NCI-H2196 (cell line): ENCODE measurements around the gene LRP1.

ENCODE experiments used
- DNase-seq: peaks from one replicate; lab custom pipeline; 2025; ENCODE audit not compliant: unreplicated experiment; lab: John Stamatoyannopoulos, UW

Gene LRP1

DNA sequence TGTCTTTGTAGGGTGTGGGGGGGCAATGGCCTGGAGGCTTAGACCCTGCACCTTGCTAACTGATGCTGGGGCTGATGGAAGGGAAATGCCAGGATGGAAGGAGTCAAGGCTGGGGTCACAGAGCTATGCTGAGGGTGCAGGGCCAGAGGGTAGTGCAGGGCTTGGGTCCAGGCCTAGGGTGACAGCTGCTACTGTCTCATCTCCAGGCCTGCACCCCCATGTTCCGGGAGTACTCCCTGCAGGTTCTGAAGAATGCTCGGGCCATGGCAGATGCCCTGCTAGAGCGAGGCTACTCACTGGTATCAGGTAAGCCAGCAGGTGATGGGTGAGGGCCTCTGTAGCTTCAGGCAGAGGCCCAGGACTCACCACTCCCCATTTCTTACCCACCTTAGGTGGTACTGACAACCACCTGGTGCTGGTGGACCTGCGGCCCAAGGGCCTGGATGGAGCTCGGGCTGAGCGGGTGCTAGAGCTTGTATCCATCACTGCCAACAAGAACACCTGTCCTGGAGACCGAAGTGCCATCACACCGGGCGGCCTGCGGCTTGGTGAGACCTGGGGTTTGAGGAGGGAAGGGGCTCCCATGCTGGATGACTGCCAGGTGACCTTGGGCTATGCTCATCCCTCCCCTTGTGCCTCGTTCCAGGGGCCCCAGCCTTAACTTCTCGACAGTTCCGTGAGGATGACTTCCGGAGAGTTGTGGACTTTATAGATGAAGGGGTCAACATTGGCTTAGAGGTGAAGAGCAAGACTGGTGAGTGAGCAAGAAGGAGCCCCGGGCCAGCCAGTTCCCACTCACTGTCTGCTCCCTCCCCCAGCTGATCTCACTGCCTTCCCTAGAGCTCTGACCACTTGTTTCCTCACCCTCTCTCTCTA is 105.3 kb downstream of the LRP1 start:
- DNase-seq = no peak

DNA sequence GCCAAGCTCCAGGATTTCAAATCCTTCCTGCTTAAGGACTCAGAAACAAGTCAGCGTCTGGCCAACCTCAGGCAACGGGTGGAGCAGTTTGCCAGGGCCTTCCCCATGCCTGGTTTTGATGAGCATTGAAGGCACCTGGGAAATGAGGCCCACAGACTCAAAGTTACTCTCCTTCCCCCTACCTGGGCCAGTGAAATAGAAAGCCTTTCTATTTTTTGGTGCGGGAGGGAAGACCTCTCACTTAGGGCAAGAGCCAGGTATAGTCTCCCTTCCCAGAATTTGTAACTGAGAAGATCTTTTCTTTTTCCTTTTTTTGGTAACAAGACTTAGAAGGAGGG is 105.9 kb downstream of the LRP1 start:
- DNase-seq = no peak

DNA sequence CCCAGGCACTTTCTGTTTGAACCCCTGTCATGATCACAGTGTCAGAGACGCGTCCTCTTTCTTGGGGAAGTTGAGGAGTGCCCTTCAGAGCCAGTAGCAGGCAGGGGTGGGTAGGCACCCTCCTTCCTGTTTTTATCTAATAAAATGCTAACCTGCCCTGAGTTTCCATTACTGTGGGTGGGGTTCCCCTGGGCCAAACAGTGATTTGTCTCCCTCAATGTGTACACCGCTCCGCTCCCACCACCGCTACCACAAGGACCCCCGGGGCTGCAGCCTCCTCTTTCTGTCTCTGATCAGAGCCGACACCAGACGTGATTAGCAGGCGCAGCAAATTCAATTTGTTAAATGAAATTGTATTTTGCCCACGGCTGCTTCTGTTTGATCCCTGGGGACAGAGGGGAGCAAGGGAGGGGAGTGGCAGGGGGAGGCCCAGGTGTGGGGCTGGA is 106.3 kb downstream of the LRP1 start:
- no peak for DNase-seq

DNA sequence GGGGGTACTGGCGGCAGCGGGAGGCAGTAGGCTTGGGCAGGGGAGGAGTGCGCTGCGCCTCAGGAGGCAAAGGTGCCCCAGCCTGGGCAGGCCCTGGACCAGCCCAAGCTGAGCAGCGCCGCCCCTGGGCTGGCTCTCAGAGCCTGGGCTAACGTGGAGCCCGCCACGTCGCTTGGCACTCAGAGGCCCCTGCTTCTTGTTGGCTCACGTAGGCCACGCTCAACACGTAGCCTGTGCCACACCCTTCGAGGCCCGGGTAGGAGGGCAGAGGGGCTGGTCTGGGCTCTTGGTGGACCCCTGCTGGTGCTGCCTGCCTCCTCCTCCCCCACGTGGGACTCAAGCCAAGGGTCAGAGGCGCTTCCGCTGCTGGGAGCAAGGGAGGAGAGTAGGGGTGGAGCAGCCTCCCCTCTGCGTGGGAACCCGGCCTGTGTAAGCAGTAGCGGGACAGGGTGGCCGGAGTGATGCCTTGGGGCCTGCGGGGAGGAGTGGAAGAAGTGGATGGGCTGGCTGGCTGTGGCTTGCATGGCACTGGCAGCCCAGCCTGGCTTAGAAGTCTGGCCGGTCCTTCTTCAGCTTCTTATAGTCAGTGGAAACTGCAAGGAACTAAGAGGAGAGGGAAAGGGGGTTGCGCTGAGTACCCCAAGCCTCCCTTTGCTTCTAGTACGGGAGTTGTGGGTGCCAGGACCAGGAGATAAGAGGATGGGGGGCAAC is 106.9 kb downstream of the LRP1 start:
- DNase-seq = no peak

DNA sequence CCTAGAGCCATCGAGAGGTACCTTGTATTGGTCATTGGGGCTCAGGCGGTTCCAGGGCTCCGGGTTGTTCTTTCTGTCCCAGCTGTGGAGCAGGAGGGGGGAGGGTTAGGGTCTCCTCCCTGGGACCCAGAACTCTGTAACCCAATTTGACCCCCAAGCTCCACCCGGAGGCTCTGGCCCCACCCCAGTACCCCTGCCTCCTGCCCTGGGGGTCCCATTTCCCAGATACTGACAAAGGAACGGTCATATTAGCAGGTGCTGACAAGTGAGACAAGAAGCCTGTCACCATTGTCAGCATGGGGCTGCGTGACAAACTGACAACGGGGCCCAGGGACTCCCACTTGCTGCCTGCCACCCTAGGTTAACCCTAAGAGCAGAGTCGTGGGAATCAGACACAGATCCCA is 107.4 kb downstream of the LRP1 start:
- DNase-seq = no peak

DNA sequence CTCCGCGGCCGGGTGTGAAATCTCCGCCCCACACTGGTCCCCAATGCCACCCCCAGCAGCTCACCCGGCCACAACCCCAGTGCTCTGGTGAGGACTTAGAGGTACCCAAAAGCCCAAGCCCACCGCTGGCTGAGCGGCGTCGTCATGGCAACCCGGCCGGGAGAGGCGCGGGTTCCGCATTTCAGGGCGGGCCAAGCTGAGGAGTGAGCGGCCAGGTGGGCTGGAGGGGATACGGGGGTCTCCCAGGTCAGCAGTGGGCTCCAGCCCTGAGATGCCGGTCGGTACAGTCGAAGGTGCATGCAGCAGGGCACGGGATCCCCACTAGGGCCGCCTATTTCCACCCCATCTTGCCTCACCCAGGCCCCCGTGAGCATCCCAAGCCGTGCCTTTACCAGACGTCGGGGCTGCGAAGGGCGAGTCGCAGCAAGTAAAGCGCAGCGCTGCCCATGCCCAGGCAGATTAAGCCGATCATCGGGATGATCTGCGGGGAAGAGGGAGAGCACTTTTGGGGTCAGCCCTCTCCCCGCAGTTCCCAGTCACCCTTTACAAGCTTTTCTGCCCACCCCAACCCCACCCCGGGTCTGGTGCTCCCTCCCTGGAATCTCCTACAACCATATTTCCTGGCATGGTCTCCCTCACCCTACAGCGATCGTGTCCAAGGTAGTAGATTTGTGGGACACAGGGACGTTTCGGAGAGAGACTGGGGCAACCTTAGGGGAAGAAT is 108.1 kb downstream of the LRP1 start:
- no peak for DNase-seq

DNA sequence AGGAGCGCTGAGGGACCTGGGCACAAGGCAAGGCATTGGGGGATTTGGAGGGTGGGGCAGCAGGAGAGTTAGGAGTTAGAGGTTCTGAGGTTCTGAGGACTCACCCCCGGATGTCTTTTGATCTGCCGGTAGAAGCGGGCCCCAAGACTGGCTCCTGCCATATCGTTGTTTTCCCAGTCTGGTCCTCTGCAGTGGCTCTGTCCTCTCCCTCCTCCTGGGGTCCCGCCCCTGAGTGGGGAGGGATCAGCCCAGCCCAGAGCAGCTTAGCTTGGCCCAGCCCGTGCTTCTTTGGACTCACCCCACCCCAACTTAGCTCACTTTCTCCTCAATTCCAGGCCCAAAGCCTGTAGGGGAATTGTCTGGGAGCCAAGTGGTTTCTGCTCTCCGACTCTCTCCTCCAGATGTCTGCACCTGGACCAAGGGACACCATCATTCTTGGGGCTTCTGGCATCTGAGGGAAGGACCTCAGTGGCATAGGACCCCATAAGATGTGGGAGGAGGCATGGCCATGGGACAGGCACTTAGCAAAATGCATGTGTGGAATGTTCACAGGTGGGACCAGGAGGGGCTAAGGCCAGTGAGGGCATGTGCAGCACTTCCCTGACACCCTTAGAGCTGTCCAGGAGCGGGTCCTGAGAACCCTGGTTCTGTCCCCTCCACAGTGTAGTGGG is 108.8 kb downstream of the LRP1 start:
- no peak for DNase-seq

DNA sequence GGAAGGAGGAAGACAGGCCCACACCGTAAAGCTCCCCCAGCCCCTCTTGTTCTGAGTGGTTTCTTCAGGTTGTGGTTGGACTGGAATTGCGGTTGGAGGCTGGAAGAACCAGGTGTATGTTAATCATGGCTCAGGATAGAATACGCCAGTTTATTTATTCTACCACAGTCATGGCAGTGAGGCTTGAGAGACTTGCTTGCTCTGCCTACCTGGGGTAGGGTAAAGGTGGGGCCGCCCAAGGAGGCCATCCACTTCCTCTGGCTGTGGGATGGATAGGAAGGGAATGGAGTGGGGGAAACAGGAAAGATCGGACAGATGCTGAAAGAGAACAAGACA is 109.3 kb downstream of the LRP1 start:
- no peak for DNase-seq

DNA sequence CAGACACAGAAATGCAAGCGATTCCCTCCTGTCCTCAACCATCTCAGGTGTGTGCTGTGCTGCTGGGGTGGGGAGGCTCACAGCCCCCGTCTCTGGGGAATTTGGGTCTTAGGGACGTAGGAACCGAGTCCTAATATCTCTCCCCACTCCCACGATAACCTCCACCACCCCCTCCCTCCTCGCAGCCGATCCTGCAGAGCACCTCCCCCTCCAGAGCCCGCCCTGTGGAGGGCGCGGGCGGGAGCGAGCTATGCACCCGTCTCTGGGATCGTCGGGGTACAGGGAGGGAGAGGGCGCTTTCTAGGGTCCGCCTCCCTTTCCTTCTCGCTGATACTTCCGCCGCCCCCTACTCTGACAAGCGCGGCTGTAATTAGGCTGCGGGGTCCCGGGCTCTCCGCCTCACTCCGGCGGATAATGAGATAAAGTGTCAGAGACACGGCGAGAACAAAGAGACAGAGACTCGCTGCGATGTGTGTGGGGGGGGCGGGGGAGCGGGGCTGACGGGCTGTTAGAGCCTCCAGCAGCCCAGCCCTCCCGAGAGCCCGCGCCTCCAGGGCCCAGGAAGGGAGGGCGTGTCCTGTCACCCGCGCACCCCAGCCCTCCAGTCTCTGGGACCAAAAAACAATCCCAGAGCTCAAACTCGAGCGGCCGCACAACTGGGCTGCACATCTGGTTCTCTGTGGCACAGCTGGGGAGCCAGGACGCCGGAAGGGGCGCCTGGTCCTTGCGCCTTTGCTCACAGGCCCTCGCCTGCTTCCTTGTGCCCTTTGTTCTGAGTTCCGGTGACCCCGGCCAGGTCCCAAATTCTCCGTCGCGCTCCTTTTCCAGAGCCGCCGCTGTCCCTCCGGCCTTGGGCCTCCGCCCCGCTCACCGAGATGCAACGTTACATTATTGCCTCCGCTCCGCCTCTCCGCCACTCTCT is 109.9 kb downstream of the LRP1 start:
- DNase-seq = no peak

DNA sequence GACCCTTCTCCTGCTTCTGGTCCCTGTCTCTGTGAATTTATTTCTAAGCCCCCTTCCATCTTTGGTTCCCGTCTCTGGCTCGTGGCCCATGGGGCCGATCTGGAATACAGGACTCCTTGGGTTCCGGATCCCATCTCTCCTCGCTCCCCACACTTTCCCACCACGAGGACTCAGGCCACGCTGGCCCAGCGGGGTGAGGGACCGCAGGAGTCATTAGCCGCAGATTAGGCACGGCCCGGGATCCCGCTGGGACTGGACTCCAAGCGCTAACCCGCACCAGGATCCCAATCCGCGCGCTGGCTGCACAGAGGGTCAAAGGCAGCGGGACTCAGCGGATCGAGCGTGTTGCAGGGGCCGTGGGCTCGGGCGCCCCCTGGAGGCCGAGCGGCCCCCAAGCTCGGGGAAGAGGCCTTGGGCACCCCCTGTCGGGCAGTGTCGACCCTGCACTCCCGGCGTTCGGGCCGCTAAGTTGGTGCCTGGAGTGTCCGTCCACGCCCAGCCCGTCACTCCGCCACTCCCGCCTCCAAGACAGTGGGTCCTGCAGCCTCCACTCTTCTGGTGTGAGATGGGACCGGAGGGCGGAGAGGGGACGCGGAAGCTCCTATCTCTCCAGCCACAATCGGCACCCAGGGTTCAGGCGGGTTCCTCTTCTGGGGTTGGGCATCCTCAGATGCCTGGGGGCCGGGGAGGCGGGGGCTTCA is 110.7 kb downstream of the LRP1 start:
- DNase-seq = peak; percentile 93

DNA sequence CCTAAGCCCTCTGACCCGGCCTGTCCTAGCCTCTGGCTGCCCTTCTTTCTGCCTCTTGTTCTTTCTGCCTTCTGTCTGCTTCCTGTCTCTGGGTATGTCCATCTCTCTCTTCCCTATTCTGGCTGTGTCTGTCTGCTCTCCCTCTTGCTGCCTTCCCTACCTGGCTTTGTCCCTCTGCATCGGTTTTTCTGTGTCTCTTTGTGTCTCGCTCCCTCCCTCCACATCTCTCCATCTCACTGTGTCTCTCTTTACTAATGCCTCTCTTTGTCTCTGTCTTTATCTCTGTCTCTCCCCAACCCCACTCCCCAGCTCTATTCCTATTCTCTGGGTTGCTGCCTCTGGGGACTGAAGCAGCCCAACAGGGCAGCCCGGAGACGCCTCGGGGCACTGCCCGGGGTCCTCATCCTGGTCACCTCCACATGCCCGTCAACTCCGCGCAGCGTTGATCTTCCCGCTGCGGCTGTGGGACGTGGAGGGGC is 111.3 kb downstream of the LRP1 start:
- no peak for DNase-seq

DNA sequence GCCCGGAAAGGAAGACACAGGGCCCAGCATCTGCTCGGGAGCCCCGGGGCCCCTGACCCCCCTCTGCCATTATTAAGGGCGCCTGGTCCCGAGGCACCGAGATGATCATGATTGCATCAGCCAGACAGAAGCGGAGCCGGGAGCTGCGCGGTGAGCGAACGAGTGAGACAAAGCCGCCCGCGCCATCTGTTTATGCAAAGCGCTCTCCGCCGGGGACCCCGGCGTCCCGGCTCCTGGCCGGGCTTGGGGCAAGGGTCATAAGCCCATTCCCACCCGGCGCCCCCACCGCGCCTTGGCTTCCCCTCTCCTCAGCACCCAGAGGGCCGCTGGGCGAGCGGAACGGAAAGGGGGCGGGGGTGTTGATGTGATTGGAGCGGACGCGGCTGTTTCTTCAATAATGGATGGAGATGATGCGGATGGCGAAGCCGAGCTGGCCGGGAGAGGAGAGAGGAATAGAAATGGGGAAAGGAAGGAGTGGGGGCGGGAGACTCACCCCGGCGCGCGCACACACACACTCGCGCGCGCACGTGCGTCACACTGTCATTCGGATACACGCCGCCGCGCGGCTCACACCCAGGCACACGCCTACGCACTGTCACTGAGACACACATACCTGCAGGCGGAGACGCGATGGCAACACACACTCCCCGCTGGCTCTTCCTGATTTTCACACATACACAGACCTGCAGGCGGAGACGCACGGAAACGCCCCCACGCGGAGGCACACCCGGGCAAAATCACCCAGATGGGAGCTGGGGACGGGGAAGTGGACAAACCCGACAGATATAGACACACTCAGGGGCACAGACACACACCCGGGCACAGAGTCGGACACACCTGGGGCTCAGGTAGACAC is 112.0 kb downstream of the LRP1 start:
- peak; percentile 77 for DNase-seq

DNA sequence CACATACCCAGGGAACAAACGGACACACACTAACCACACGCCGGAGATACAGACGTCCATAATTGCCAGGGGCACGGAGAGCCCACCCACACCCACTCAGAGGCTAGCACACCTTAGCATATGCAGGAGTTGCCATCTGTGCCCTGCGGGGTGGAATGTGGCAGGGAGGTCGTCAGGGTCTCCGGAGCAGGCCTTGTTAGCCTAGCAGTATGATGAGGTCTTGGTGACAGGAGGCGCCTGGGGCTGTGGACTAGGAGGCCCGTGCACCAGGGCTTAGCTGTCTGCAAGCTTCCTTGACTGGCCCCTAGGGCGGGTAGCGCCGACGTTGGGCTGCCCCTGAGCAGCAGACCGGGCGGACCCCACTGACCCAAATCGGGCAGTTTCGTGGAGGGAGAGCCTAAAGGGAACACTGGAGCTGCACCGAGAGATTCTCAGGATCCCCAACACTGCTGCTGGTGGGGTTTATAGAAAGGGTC is 112.7 kb downstream of the LRP1 start:
- no peak for DNase-seq

DNA sequence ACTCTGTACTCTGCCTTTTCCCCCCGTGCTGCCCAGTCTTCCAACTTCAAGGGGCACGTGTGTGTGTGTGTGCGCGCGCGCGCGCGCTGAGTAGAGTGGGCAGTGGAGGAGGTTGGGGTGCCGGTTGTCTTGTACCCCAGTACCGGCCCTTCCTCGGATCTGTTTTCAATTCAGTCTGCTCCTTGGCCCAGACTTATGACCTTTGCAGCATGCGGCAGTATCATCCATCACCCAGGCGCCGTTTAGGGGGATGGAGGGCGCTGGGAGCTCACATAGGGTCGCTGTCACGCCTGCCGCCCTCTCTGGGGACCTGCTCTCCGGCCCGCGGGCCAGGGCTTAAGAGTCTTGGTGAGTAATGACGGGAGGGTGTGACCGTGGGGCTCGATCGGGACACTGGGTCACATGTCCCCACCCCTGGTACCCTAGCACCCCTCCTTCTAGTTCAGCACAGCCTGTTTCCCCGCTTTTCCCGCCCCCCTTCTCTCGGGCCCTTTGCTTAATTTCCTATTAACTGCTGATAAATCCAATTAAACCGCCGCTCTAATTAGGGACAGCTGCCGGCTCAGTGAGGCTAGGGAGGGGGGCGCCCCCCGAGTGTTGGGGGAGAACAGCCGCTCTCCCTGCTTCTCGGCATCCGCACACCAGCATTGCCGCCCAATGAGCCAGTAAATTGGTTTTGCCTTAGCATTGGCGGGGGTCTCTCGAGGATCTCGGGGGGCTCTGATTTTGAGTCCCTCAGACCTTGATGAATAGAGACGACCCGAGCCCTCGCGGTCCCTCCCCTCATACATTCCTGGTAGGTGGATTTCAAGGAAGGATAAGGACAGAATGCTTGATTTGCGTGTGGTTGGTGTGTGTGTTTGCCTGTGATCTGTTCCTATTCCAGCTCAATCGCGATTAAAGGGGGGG is 113.4 kb downstream of the LRP1 start:
- no peak for DNase-seq

DNA sequence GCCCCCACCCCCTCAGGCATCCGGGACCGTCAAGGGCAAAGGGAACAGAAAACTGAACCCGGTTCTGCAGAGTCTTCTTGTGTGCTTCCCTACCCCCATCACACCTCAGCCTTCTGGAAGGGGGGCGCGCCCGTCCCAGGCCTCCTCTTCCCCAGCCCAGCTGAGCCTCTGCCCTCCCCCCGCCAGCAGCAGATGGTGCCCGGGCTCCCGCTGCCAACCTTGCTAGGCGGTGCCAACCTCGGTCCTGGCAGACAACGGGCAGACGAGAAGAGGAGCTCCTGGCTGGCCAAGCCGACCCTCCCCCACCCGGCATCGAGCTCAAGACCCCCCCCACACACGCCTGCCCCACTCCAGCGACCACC is 114.0 kb downstream of the LRP1 start:
- peak; percentile 86 for DNase-seq

DNA sequence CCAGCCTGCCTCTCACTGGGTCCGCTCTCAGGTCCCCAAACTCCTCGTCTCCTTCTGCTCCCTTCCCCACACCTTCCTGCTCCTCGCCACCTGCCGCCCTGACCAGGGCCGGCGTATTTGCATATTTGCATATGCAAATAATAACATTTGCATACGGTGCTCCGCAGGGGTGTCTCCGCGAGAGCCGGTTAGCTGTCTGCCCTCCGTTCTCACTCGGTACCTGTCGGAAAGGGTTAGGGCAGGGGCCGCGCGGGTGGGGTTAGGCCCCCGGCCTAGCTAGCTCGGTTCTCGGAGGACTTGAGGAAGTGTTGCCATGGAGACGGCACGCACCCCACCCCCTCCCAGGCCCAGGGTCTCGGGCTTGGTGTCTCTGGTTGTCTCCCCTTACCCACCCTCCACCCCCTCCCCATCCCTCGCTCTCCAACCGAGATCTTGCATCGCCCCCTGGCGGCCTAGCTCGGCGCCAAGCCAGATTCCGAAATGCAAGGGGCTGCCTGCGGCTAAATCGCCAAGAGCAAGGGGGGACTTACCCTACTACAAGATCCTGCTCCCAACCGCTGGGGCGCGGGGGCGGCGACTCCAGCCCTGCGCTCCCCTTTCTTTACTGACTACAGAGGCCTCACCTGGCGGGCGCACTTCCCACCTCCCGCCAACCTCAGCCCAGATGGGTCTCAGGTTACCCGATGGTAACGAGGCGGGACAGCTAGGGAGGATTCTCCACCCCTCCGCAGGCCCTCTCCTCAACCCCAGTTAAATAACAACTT is 114.6 kb downstream of the LRP1 start:
- peak; percentile 88 for DNase-seq
